Renal cortical epithelial cell (primary cell): Measurements from ENCODE around the gene GDE1. TPM values are rescaled to one million over a fixed set of nuclear protein-coding genes. Genes with fewer than 3 reads are reported as not detected.

ENCODE experiments used
- DNase-seq: peaks from one replicate; pipeline ENCODE4 v3.0.0-alpha.2; 2011; ENCODE audit warnings: low read depth
- total RNA-seq: library from RNA; depleted of rRNA; stranded (reverse); fragments of >200 nt; gene quantifications from 2 replicates; pipeline ENCODE4 v1.2.3, GENCODE V29; 2014

The GDE1 gene
- total RNA-seq, 1 donor from 2014 or later, result 124 TPM

- DNase-seq, result no peak
These were observed 35.1 kb downstream of the GDE1 start for GRCh38 chr16:19486750-19487325.

GRCh38 chr16:19486051-19486450 is 35.8 kb downstream of the GDE1 start:
- DNase-seq, result no peak

GRCh38 chr16:19485611-19486010 is 36.3 kb downstream of the GDE1 start:
- no peak for DNase-seq

GRCh38 chr16:19484096-19484495 is 37.8 kb downstream of the GDE1 start:
- no peak for DNase-seq

- no peak for DNase-seq
These were observed 39.6 kb downstream of the GDE1 start for GRCh38 chr16:19482291-19482690.

GRCh38 chr16:19481769-19482168 is 40.1 kb downstream of the GDE1 start:
- no peak for DNase-seq

- peak; percentile 27 for DNase-seq
These were observed 40.6 kb downstream of the GDE1 start for GRCh38 chr16:19481296-19481695.

GRCh38 chr16:19479302-19479721 is 42.6 kb downstream of the GDE1 start:
- DNase-seq, result no peak

GRCh38 chr16:19478505-19478904 is 43.4 kb downstream of the GDE1 start:
- no peak for DNase-seq

GRCh38 chr16:19474617-19475016 is 47.3 kb downstream of the GDE1 start:
- DNase-seq, result no peak

- DNase-seq, result peak; percentile 9
These were observed 49.4 kb downstream of the GDE1 start for GRCh38 chr16:19472482-19472881.

- DNase-seq, result no peak
These were observed 53.6 kb downstream of the GDE1 start for GRCh38 chr16:19468300-19468699.

GRCh38 chr16:19463468-19464315 is 58.2 kb downstream of the GDE1 start:
- peak; percentile 14 for DNase-seq

- DNase-seq, result no peak
These were observed 61.5 kb downstream of the GDE1 start for GRCh38 chr16:19460397-19460796.

GRCh38 chr16:19458722-19459379 is 63.0 kb downstream of the GDE1 start:
- no peak for DNase-seq

Other genes with a start within 250 kb of the GDE1 start
- gene CLEC19A, start 236.4 kb downstream of the GDE1 start, total RNA-seq, result not detected in 2 replicates
- gene TMC5, start 104.2 kb downstream of the GDE1 start, total RNA-seq, result 0.05 and 0.17 TPM in 2 replicates
- gene CCP110, start 1.8 kb upstream of the GDE1 start, total RNA-seq, result 7.5 and 19.4 TPM in 2 replicates
- gene VPS35L, start 33.6 kb upstream of the GDE1 start, total RNA-seq, result 26.0 and 49.0 TPM in 2 replicates
- 14.1 and 23.8 TPM in 2 replicates for gene KNOP1, start 196.1 kb upstream of the GDE1 start, total RNA-seq
- gene IQCK, start 196.2 kb upstream of the GDE1 start, total RNA-seq, result 9.2 and 37.1 TPM in 2 replicates